ENCODE data around the gene ESR2. TPM values are rescaled to one million over a fixed set of nuclear protein-coding genes. Genes with fewer than 3 reads are reported as not detected.

Gene ESR2
- total RNA-seq, 1 experiment from 2014 or later, result 0.15 TPM

DNA sequence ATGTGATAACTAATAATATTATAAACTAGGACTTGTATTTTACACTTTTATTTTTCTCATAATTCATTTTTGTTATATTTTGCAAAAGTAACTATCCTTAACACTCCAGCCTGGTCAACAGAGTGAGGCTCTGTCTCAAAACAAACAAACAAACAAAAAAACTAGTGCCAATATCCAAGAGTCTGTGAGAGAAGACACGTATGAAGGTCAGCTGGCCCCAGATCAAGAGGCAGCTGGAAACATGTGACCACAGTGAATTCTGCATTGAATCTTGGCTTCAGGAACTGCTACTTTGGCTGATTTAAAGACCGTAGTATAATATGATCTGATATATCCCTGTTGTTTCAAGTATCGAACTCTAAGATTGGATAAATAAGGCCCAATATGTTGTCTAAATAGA, 47.0 kb downstream of the ESR2 start:
- Histone ChIP-seq H3K56ac (ENCODE audit: insufficient read length, low read depth, low read length) (no peak overlapping the region), H2AK5ac (ENCODE audit: insufficient read length, low read length) (no peak overlapping the region), H3K23me2 (ENCODE audit: insufficient read length, low read depth, low read length, poor library complexity, severe bottlenecking) (no peaks in the 10 kb centered on the region), H3K23ac (ENCODE audit: insufficient read length, low read depth, low read length) (no peak overlapping the region), H4K5ac (ENCODE audit: insufficient read length, low read depth, low read length) (no peak overlapping the region), H2BK5ac (ENCODE audit: insufficient read length, low read length) (no peak overlapping the region), H3K9me3 (ENCODE audit: control insufficient read depth, low read depth, low read length) (no peaks in the 10 kb centered on the region), H3K4me1 (ENCODE audit: insufficient read depth, low read length) (no peaks in the 10 kb centered on the region), H3K18ac (ENCODE audit: insufficient read length, low read depth, low read length) (no peak overlapping the region), H3K9ac (ENCODE audit: extremely low read depth, insufficient read length, low read length) (no peak overlapping the region), H2BK120ac (ENCODE audit: low read depth, low read length, poor library complexity, severe bottlenecking) (no peak overlapping the region), H2BK20ac (ENCODE audit: low read depth, low read length, poor library complexity, severe bottlenecking) (no peak overlapping the region), H3K79me1 (ENCODE audit: insufficient read depth, low read depth, low read length, poor library complexity, severe bottlenecking) (no peaks in the 10 kb centered on the region), H4K8ac (replicated peaks; ENCODE audit: insufficient read length, low read depth, low read length) (no peak overlapping the region), H2BK12ac (ENCODE audit: insufficient read length, low read depth, low read length) (no peak overlapping the region), H3K14ac (ENCODE audit: insufficient read depth, low read length) (no peak overlapping the region), H3T11ph (ENCODE audit: low read length) (no peak overlapping the region), H3K79me2 (ENCODE audit: insufficient read depth, low read length) (no peaks in the 10 kb centered on the region), H4K91ac (ENCODE audit: insufficient read length, low read depth, low read length) (no peak overlapping the region), H2BK15ac (ENCODE audit: low read depth, low read length) (no peak overlapping the region), H3K27me3 (ENCODE audit: insufficient read depth, low read length) (no peaks in the 10 kb centered on the region), H3K4me2 (ENCODE audit: insufficient read depth, insufficient read length, low read length) (no peak overlapping the region), H3K4ac (ENCODE audit: low read depth, low read length) (no peak overlapping the region), H4K20me1 (ENCODE audit: control insufficient read depth, insufficient read depth, insufficient read length) (no peaks in the 10 kb centered on the region), H3K27ac (ENCODE audit: insufficient read length, low read depth, low read length) (no peak overlapping the region), H2AFZ (ENCODE audit: low read length) (no peak overlapping the region)
- DNase-seq, result no peak
- no peak overlapping the region for H3K4me3 Mint-ChIP-seq
- peaks cover 0 to 5% of the 10 kb centered on the region in 2 experiments; a peak in 2 of 4 replicates for H3K4me1 Mint-ChIP-seq
- H3K27me3 Mint-ChIP-seq (ENCODE audit: low read depth), result no peaks in the 10 kb centered on the region; the same call in 1 of the 2 replicates
- TF ChIP-seq, protein P1, sequence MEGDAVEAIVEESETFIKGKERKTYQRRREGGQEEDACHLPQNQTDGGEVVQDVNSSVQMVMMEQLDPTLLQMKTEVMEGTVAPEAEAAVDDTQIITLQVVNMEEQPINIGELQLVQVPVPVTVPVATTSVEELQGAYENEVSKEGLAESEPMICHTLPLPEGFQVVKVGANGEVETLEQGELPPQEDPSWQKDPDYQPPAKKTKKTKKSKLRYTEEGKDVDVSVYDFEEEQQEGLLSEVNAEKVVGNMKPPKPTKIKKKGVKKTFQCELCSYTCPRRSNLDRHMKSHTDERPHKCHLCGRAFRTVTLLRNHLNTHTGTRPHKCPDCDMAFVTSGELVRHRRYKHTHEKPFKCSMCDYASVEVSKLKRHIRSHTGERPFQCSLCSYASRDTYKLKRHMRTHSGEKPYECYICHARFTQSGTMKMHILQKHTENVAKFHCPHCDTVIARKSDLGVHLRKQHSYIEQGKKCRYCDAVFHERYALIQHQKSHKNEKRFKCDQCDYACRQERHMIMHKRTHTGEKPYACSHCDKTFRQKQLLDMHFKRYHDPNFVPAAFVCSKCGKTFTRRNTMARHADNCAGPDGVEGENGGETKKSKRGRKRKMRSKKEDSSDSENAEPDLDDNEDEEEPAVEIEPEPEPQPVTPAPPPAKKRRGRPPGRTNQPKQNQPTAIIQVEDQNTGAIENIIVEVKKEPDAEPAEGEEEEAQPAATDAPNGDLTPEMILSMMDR (conservative IDR thresholded peaks at IDR 0.05), result no peak
- H3K9me3 Mint-ChIP-seq, result peaks cover 2% of the 10 kb centered on the region in 2 experiments; a peak in 2 of 5 replicates
- no peak overlapping the region for H3K27ac Mint-ChIP-seq
- no peaks in the 10 kb centered on the region; a peak in 1 of 7 replicates for H3K36me3 Mint-ChIP-seq (ENCODE audit: insufficient read depth in 1 of 3, low read depth in 3 of 3)
- no CpG with 5 or more reads among the region's 3 CpGs for WGBS (ENCODE audit: extremely low coverage, insufficient read length, low lambda C conversion rate)
